Posterior vena cava (tissue), 2 donors: ENCODE data around the gene AADAT. TPM values are rescaled to one million over a fixed set of nuclear protein-coding genes. Genes with fewer than 3 reads are reported as not detected.
"Not testable (repeated sequence)": the region's sequence is repeated elsewhere in the genome, so short reads cannot be mapped to it uniquely, and the experiment has no call there.

ENCODE experiments used
- DNase-seq: peaks from one replicate; pipeline ENCODE4 v3.0.0-alpha.2; 2020; ENCODE audit warnings: low spot score
- intact Hi-C, 2 donors: fragments of 100-400 bp; cut with DNase I; formaldehyde crosslinking; loops; one replicate each; pipeline versions ENCODE4 v1.14.1 to v1.14.2; 2022 to 2023
- total RNA-seq, 2 donors: library from RNA; stranded (reverse); fragmentation: NEBNext Ultra II Directional; extraction: Animal tissue kit (Norgen Biotek cat#: 25700); gene quantifications; one replicate each; pipeline ENCODE4 v1.2.1, GENCODE V29; 2021
- donor health status: DM: yes; HTN: yes; CAD: no.
- donor health status: DM: yes; HTN: yes; CAD: no.

The AADAT gene
- total RNA-seq, 2 donors from 2014 or later = 3.5 to 4.4 TPM

- no peak for DNase-seq
- intact Hi-C loops = no loop called here
Observed at GRCh38 chr4:170091069-170091696, 1.4 kb upstream of the AADAT start.

- intact Hi-C loops = no loop called here
Observed at GRCh38 chr4:170090352-170091052, 746 bp upstream of the AADAT start.

GRCh38 chr4:170089274-170089667 lies 485 bp downstream of the AADAT start:
- intact Hi-C loops = no loop called here
- no peak for DNase-seq

More at GRCh38 chr4:170090352-170091052, 746 bp upstream of the AADAT start:
- no peak for DNase-seq

GRCh38 chr4:170088716-170089115 lies 1.0 kb downstream of the AADAT start:
- intact Hi-C loops = no loop called here
- no peak for DNase-seq

- intact Hi-C loops = no loop called here
- DNase-seq = no peak
Observed at GRCh38 chr4:170087163-170087700, 2.5 kb downstream of the AADAT start.

GRCh38 chr4:170083541-170083940 lies 6.2 kb downstream of the AADAT start:
- intact Hi-C loops = loop anchor here in 1 of 2 donors (5.0 kb wide), 1 partner anchor 269 kb away; no protein-coding TSS in a partner anchor

GRCh38 chr4:170080496-170080895 lies 9.3 kb downstream of the AADAT start:
- intact Hi-C loops = loop anchor here in 1 of 2 donors (5.0 kb wide), 1 partner anchor 272 kb away; no protein-coding TSS in a partner anchor
- DNase-seq = no peak

More at GRCh38 chr4:170083541-170083940, 6.2 kb downstream of the AADAT start:
- DNase-seq = no peak

GRCh38 chr4:170079981-170080380 lies 9.8 kb downstream of the AADAT start:
- no peak for DNase-seq
- intact Hi-C loops = loop anchor here in 1 of 2 donors (5.0 kb wide), 1 partner anchor 272 kb away; no protein-coding TSS in a partner anchor

GRCh38 chr4:170071196-170071595 lies 18.6 kb downstream of the AADAT start:
- DNase-seq = no peak
- intact Hi-C loops = no loop called here

GRCh38 chr4:170068438-170069128 lies 21.2 kb downstream of the AADAT start:
- intact Hi-C loops = no loop called here
- no peak for DNase-seq

- no peak for DNase-seq
- intact Hi-C loops = no loop called here
Observed at GRCh38 chr4:170059421-170059820, 30.3 kb downstream of the AADAT start.

GRCh38 chr4:170058826-170059225 lies 30.9 kb downstream of the AADAT start:
- intact Hi-C loops = no loop called here
- no peak for DNase-seq

- DNase-seq = no peak
- intact Hi-C loops = no loop called here
Observed at GRCh38 chr4:170057866-170058265, 31.9 kb downstream of the AADAT start.

- no peak for DNase-seq
- intact Hi-C loops = loop anchor here in 1 of 2 donors (5.0 kb wide), 1 partner anchor 246 kb away; no protein-coding TSS in a partner anchor
Observed at GRCh38 chr4:170052919-170053318, 36.8 kb downstream of the AADAT start.

GRCh38 chr4:170051402-170051801 lies 38.4 kb downstream of the AADAT start:
- DNase-seq = no peak
- intact Hi-C loops = loop anchor here in 1 of 2 donors (5.0 kb wide), 1 partner anchor 244 kb away; no protein-coding TSS in a partner anchor

- DNase-seq = no peak
- intact Hi-C loops = loop anchor here (2.0 to 5.0 kb wide), 2 partner anchors 241 to 242 kb away; no protein-coding TSS in a partner anchor
Observed at GRCh38 chr4:170049766-170050165, 40.0 kb downstream of the AADAT start.

GRCh38 chr4:170047771-170048354 lies 41.9 kb downstream of the AADAT start:
- DNase-seq = no peak
- intact Hi-C loops = loop anchor here in 1 of 2 donors (2.0 kb wide), 1 partner anchor 239 kb away; no protein-coding TSS in a partner anchor

- DNase-seq, intact Hi-C loops: not testable (repeated sequence)
Observed at GRCh38 chr4:170046156-170046555, 43.6 kb downstream of the AADAT start.

- intact Hi-C loops = no loop called here
- DNase-seq = no peak
Observed at GRCh38 chr4:170040031-170040680, 49.6 kb downstream of the AADAT start.
